ENCODE results near the gene ZNF180.
A peak's percentile ranks its signal among the peaks of the same experiment; 100 is the strongest.

Gene ZNF180

GRCh38 chr19:44455100-44455499, 45.2 kb downstream of the ZNF180 start:
- in situ Hi-C loops (cut with MboI; ENCODE audit: low sequenced_read_pairs, unreplicated experiment): no loop called here
- TF ChIP-seq CTCF (IDR thresholded peaks at IDR 0.05; ENCODE audit: borderline replicate concordance, control extremely low read depth, extremely low read depth, insufficient read depth, missing control alignments): no peak
- DNase-seq (ENCODE audit: low spot score): no peak

- in situ Hi-C loops (cut with MboI; ENCODE audit: low sequenced_read_pairs, unreplicated experiment): no loop called here
- no peak for TF ChIP-seq CTCF (IDR thresholded peaks at IDR 0.05; ENCODE audit: borderline replicate concordance, control extremely low read depth, extremely low read depth, insufficient read depth, missing control alignments)
- no peak for DNase-seq (ENCODE audit: low spot score)
Measured at GRCh38 chr19:44452367-44452766, 48.0 kb downstream of the ZNF180 start.

GRCh38 chr19:44451687-44452086, 48.6 kb downstream of the ZNF180 start:
- TF ChIP-seq CTCF (IDR thresholded peaks at IDR 0.05; ENCODE audit: borderline replicate concordance, control extremely low read depth, extremely low read depth, insufficient read depth, missing control alignments): no peak
- no peak for DNase-seq (ENCODE audit: low spot score)
- in situ Hi-C loops (cut with MboI; ENCODE audit: low sequenced_read_pairs, unreplicated experiment): no loop called here

- peak; percentile 51 for DNase-seq (ENCODE audit: low spot score)
- TF ChIP-seq CTCF (IDR thresholded peaks at IDR 0.05; ENCODE audit: borderline replicate concordance, control extremely low read depth, extremely low read depth, insufficient read depth, missing control alignments): no peak
- in situ Hi-C loops (cut with MboI; ENCODE audit: low sequenced_read_pairs, unreplicated experiment): no loop called here
Measured at GRCh38 chr19:44447916-44448674, 52.2 kb downstream of the ZNF180 start, which contains the start of gene ZNF229. Gene ZNF229 (minus strand): TSS chr19:44448472. CDS start chr19:44442847, 5,625 bp downstream.

- DNase-seq (ENCODE audit: low spot score): no peak
- no peak for TF ChIP-seq CTCF (IDR thresholded peaks at IDR 0.05; ENCODE audit: borderline replicate concordance, control extremely low read depth, extremely low read depth, insufficient read depth, missing control alignments)
- in situ Hi-C loops (cut with MboI; ENCODE audit: low sequenced_read_pairs, unreplicated experiment): no loop called here
Measured at GRCh38 chr19:44438441-44438840, 61.9 kb downstream of the ZNF180 start.

GRCh38 chr19:44435441-44435840, 64.9 kb downstream of the ZNF180 start:
- no peak for DNase-seq (ENCODE audit: low spot score)
- in situ Hi-C loops (cut with MboI; ENCODE audit: low sequenced_read_pairs, unreplicated experiment): no loop called here
- TF ChIP-seq CTCF (IDR thresholded peaks at IDR 0.05; ENCODE audit: borderline replicate concordance, control extremely low read depth, extremely low read depth, insufficient read depth, missing control alignments): no peak

All from GM13976 (cell line).